Thyroid gland (tissue), 4 donors: Measurements from ENCODE around the gene CBX7. TPM values are rescaled to one million over a fixed set of nuclear protein-coding genes. Genes with fewer than 3 reads are reported as not detected.

ENCODE experiments used
- DNase-seq, 2 donors: peaks; one replicate each; pipeline ENCODE4 v3.0.0-alpha.2; 2019
- H3K27ac ChIP-seq, 3 donors: fragments of 200-600 bp; sonication (generic); 1 replicate in 2 of 3; 2 replicates in 1 of 3; pipeline ENCODE4 v1.5.1; 2016 to 2019; ENCODE audit warnings: mild to moderate bottlenecking in 1 of 3, moderate library complexity in 1 of 3
- H3K27me3 ChIP-seq: fragments of 200-600 bp; sonication (generic); one replicate; pipeline ENCODE4 v1.5.1; 2019
- H3K36me3 ChIP-seq, 2 donors: fragments of 200-600 bp; sonication (generic); one replicate each; pipeline ENCODE4 v1.5.1; 2016 to 2019
- H3K4me1 ChIP-seq, 2 donors: fragments of 200-600 bp; sonication (generic); one replicate each; pipeline ENCODE4 v1.5.1; 2017 to 2019
- H3K4me3 ChIP-seq, 3 donors: fragments of 200-600 bp; sonication (generic); replicated peaks in 1 of 3; 1 replicate in 2 of 3; 2 replicates in 1 of 3; pipeline ENCODE4 v1.5.1; 2016; ENCODE audit warnings: mild to moderate bottlenecking in 1 of 3
- H3K9me3 ChIP-seq: fragments of 200-600 bp; sonication (generic); one replicate; pipeline ENCODE4 v1.5.1; 2017
- CTCF ChIP-seq, 6 experiments: fragments of 200-600 bp in 3 of 6; fragments of 450-650 bp in 3 of 6; sonication (generic) in 3 of 6; IDR thresholded peaks; one replicate each; pipeline ENCODE4 v1.5.1; 2016 to 2019; ENCODE audit warnings: antibody characterized with exemption in 6 of 6, mild to moderate bottlenecking in 2 of 6, inconsistent platforms in 1 of 6, moderate library complexity in 1 of 6
- POLR2A ChIP-seq, 2 donors: fragments of 450-650 bp; IDR thresholded peaks; one replicate each; pipeline ENCODE4 v1.6.1; 2017; ENCODE audit warnings: antibody characterized with exemption in 2 of 2, mild to moderate bottlenecking in 2 of 2, moderate library complexity in 1 of 2
- WGBS, 2 donors: methylation state at CpG; one replicate each; pipeline ENCODE4 v1.1.5; 2017; 5-methylcytosine and 5-hydroxymethylcytosine counted together
- intact Hi-C: fragments of 100-400 bp; cut with DNase I; formaldehyde crosslinking; loops from one replicate; pipeline ENCODE4 v1.15.1; 2023
- total RNA-seq, 4 donors: library from RNA; depleted of rRNA; stranded (reverse); fragments of >200 nt; gene quantifications; one replicate each; pipeline ENCODE4 v1.2.3, GENCODE V29; 2016

CBX7 gene
- total RNA-seq, 4 donors from 2014 or later = 49.2 to 88.0 (median 61.9) TPM

GRCh38 chr22:39122772-39123470, 29.6 kb downstream of the CBX7 start:
- H3K27me3 ChIP-seq = no peaks in the 10 kb centered on the region
- no peak overlapping the region for H3K27ac ChIP-seq
- no peaks in the 10 kb centered on the region for H3K4me1 ChIP-seq
- no peak for TF ChIP-seq CTCF (IDR thresholded peaks at IDR 0.05)
- no peak for DNase-seq
- no peaks in the 10 kb centered on the region for H3K9me3 ChIP-seq
- no peak overlapping the region for H3K4me3 ChIP-seq
- WGBS, 2 donors = 92 to 94% methylated on average over 14 to 17 of the region's 17 CpGs
- H3K36me3 ChIP-seq = no peaks in the 10 kb centered on the region
- intact Hi-C loops = loop anchor here (5.0 to 10.0 kb wide), 2 partner anchors 256 to 348 kb away; no protein-coding TSS in a partner anchor

GRCh38 chr22:39120983-39121382, 31.5 kb downstream of the CBX7 start:
- intact Hi-C loops = loop anchor here (5.0 to 10.0 kb wide), 2 partner anchors 254 to 346 kb away; no protein-coding TSS in a partner anchor
- Histone ChIP-seq H3K9me3 (no peaks in the 10 kb centered on the region), H3K4me3 (no peak overlapping the region), H3K4me1 (no peaks in the 10 kb centered on the region), H3K36me3 (no peaks in the 10 kb centered on the region), H3K27ac (no peak overlapping the region), H3K27me3 (no peaks in the 10 kb centered on the region)
- WGBS, 2 donors = 91 to 95% methylated on average over 4 of the region's 4 CpGs
- DNase-seq = no peak
- no peak for TF ChIP-seq POLR2A (IDR thresholded peaks at IDR 0.05)
- no peak for TF ChIP-seq CTCF (IDR thresholded peaks at IDR 0.05)

GRCh38 chr22:39117585-39118191, 34.8 kb downstream of the CBX7 start:
- no peak overlapping the region for H3K4me3 ChIP-seq
- no peaks in the 10 kb centered on the region for H3K4me1 ChIP-seq
- WGBS, 2 donors = 51 to 68% methylated on average over 14 of the region's 14 CpGs
- H3K36me3 ChIP-seq = no peaks in the 10 kb centered on the region
- intact Hi-C loops = no loop called here
- H3K27me3 ChIP-seq = no peaks in the 10 kb centered on the region
- peak; percentile 61 to 72 for DNase-seq
- no peaks in the 10 kb centered on the region for H3K9me3 ChIP-seq
- peak in 4 of 6 experiments; percentile 36 to 58 (median 48) for TF ChIP-seq CTCF (IDR thresholded peaks at IDR 0.05)
- TF ChIP-seq POLR2A (IDR thresholded peaks at IDR 0.05) = no peak
- H3K27ac ChIP-seq = no peak overlapping the region

GRCh38 chr22:39115977-39116621, 36.4 kb downstream of the CBX7 start:
- no peak for TF ChIP-seq POLR2A (IDR thresholded peaks at IDR 0.05)
- TF ChIP-seq CTCF (IDR thresholded peaks at IDR 0.05) = no peak
- intact Hi-C loops = no loop called here
- H3K27me3 ChIP-seq = no peaks in the 10 kb centered on the region

GRCh38 chr22:39115570-39115969, 36.9 kb downstream of the CBX7 start:
- intact Hi-C loops = no loop called here
- TF ChIP-seq CTCF (IDR thresholded peaks at IDR 0.05) = no peak
- TF ChIP-seq POLR2A (IDR thresholded peaks at IDR 0.05) = no peak
- no peak overlapping the region for H3K4me3 ChIP-seq
- H3K27me3 ChIP-seq = no peaks in the 10 kb centered on the region
- DNase-seq = no peak
- no peak overlapping the region for H3K27ac ChIP-seq
- no peaks in the 10 kb centered on the region for H3K9me3 ChIP-seq
- H3K36me3 ChIP-seq = no peaks in the 10 kb centered on the region
- WGBS, 2 donors = 88 to 91% methylated on average over 2 of the region's 2 CpGs
- H3K4me1 ChIP-seq = no peaks in the 10 kb centered on the region

More at GRCh38 chr22:39115977-39116621, 36.4 kb downstream of the CBX7 start:
- H3K36me3 ChIP-seq = no peaks in the 10 kb centered on the region
- no peaks in the 10 kb centered on the region for H3K4me1 ChIP-seq
- no peak overlapping the region for H3K4me3 ChIP-seq
- DNase-seq = no peak
- no peaks in the 10 kb centered on the region for H3K9me3 ChIP-seq
- WGBS, 2 donors = 84 to 87% methylated on average over 9 of the region's 9 CpGs
- H3K27ac ChIP-seq = no peak overlapping the region
